NCI-H345 treated with DMSO at 0.1 percent for 48 hours (cell line): ENCODE results near the gene LIMA1.
"Not testable (repeated sequence)": the region's sequence is repeated elsewhere in the genome, so short reads cannot be mapped to it uniquely, and the experiment has no call there.

Source experiments
- DNase-seq: peaks from one replicate; lab custom pipeline; 2025; ENCODE audit not compliant: unreplicated experiment; lab: John Stamatoyannopoulos, UW

LIMA1 gene

GRCh38 chr12:50249464-50250182 is 33.7 kb downstream of the LIMA1 start:
- no peak for DNase-seq

- no peak for DNase-seq
Observed at GRCh38 chr12:50248883-50249282, 34.4 kb downstream of the LIMA1 start.

- DNase-seq: no peak
Observed at GRCh38 chr12:50248411-50248810, 34.9 kb downstream of the LIMA1 start.

- DNase-seq: not testable (repeated sequence)
Observed at GRCh38 chr12:50247665-50248064, 35.7 kb downstream of the LIMA1 start.

GRCh38 chr12:50246873-50247612 is 36.3 kb downstream of the LIMA1 start:
- no peak for DNase-seq

GRCh38 chr12:50246197-50246865 is 37.0 kb downstream of the LIMA1 start:
- no peak for DNase-seq

- no peak for DNase-seq
Observed at GRCh38 chr12:50243507-50243906, 39.8 kb downstream of the LIMA1 start.

- DNase-seq: no peak
Observed at GRCh38 chr12:50242751-50243191, 40.5 kb downstream of the LIMA1 start.

- DNase-seq: no peak
Observed at GRCh38 chr12:50241178-50241577, 42.1 kb downstream of the LIMA1 start.

- DNase-seq: no peak
Observed at GRCh38 chr12:50240792-50241114, 42.6 kb downstream of the LIMA1 start.

GRCh38 chr12:50240096-50240791 is 43.1 kb downstream of the LIMA1 start:
- no peak for DNase-seq

GRCh38 chr12:50239355-50239891 is 43.9 kb downstream of the LIMA1 start:
- DNase-seq: no peak

GRCh38 chr12:50234347-50234746 is 49.0 kb downstream of the LIMA1 start:
- DNase-seq: no peak

- no peak for DNase-seq
Observed at GRCh38 chr12:50232771-50233209, 50.5 kb downstream of the LIMA1 start.

- DNase-seq: no peak
Observed at GRCh38 chr12:50232206-50232605, 51.1 kb downstream of the LIMA1 start.

GRCh38 chr12:50231346-50231745 is 52.0 kb downstream of the LIMA1 start:
- DNase-seq: no peak

- no peak for DNase-seq
Observed at GRCh38 chr12:50230217-50230616, 53.1 kb downstream of the LIMA1 start.

- no peak for DNase-seq
Observed at GRCh38 chr12:50224026-50224692, 59.2 kb downstream of the LIMA1 start.

- DNase-seq: no peak
Observed at GRCh38 chr12:50222275-50222783, 61.0 kb downstream of the LIMA1 start.

GRCh38 chr12:50221228-50222008 is 61.9 kb downstream of the LIMA1 start:
- DNase-seq: no peak
